H9 (cell line): Measurements from ENCODE around the gene DLX1. TPM values are rescaled to one million over a fixed set of nuclear protein-coding genes. Genes with fewer than 3 reads are reported as not detected.

Experiments
- DNase-seq: peaks from one replicate; pipeline ENCODE4 v3.0.0-alpha.2; 2017
- H2AFZ ChIP-seq: one replicate; pipeline ENCODE4 v1.6.1; 2013; ENCODE audit warnings: mild to moderate bottlenecking, low read length, control low read depth, moderate library complexity
- H2AK5ac ChIP-seq: 2 replicates; pipeline ENCODE4 v1.6.1; 2013; ENCODE audit warnings: low read length, control low read depth, mixed read lengths; ENCODE audit not compliant: insufficient read length
- H2BK120ac ChIP-seq: one replicate; pipeline ENCODE4 v1.6.1; 2013; ENCODE audit warnings: low read depth, mild to moderate bottlenecking, low read length, control low read depth, inconsistent platforms; ENCODE audit not compliant: poor library complexity, severe bottlenecking
- H2BK12ac ChIP-seq: 2 replicates; pipeline ENCODE4 v1.6.1; 2013; ENCODE audit warnings: low read length, control low read depth, mixed read lengths, low read depth; ENCODE audit not compliant: insufficient read length
- H2BK15ac ChIP-seq: 2 replicates; pipeline ENCODE4 v1.6.1; 2013; ENCODE audit warnings: low read depth, low read length, control low read depth
- H2BK20ac ChIP-seq: one replicate; pipeline ENCODE4 v1.6.1; 2013; ENCODE audit warnings: low read depth, mild to moderate bottlenecking, low read length, control low read depth, inconsistent platforms; ENCODE audit not compliant: poor library complexity, severe bottlenecking
- H2BK5ac ChIP-seq: 2 replicates; pipeline ENCODE4 v1.6.1; 2013; ENCODE audit warnings: low read length, control low read depth, mixed read lengths; ENCODE audit not compliant: insufficient read length
- H3K14ac ChIP-seq: 2 replicates; pipeline ENCODE4 v1.6.1; 2013; ENCODE audit warnings: low read length, control low read depth; ENCODE audit not compliant: insufficient read depth
- H3K18ac ChIP-seq: 2 replicates; pipeline ENCODE4 v1.6.1; 2013; ENCODE audit warnings: low read depth, mild to moderate bottlenecking, mixed read lengths, low read length, control low read depth; ENCODE audit not compliant: insufficient read length
- H3K23ac ChIP-seq: 2 replicates; pipeline ENCODE4 v1.6.1; 2013; ENCODE audit warnings: low read length, control low read depth, mixed read lengths, low read depth; ENCODE audit not compliant: insufficient read length
- H3K23me2 ChIP-seq: 2 replicates; pipeline ENCODE4 v1.6.1; 2013; ENCODE audit warnings: low read depth, mild to moderate bottlenecking, mixed read lengths, low read length, control low read depth; ENCODE audit not compliant: insufficient read length, poor library complexity, severe bottlenecking
- H3K27ac ChIP-seq: 2 replicates; pipeline ENCODE4 v1.5.1; 2013; ENCODE audit warnings: low read length, control low read depth, mixed read lengths, low read depth; ENCODE audit not compliant: insufficient read length
- H3K27me3 ChIP-seq: 2 replicates; pipeline ENCODE4 v1.6.1; 2013; ENCODE audit warnings: low read length, control low read depth, inconsistent platforms; ENCODE audit not compliant: insufficient read depth
- H3K4ac ChIP-seq: 2 replicates; pipeline ENCODE4 v1.6.1; 2013; ENCODE audit warnings: low read depth, mild to moderate bottlenecking, control low read depth, inconsistent platforms, low read length, moderate library complexity
- H3K4me1 ChIP-seq: 2 replicates; pipeline ENCODE4 v1.6.1; 2013; ENCODE audit warnings: low read length, control low read depth, inconsistent platforms; ENCODE audit not compliant: insufficient read depth
- H3K4me2 ChIP-seq: 2 replicates; pipeline ENCODE4 v1.6.1; 2013; ENCODE audit warnings: low read length, control low read depth, mixed read lengths; ENCODE audit not compliant: insufficient read length, insufficient read depth
- H3K56ac ChIP-seq: 2 replicates; pipeline ENCODE4 v1.6.1; 2013; ENCODE audit warnings: low read depth, mild to moderate bottlenecking, mixed read lengths, low read length, control low read depth; ENCODE audit not compliant: insufficient read length
- H3K79me1 ChIP-seq: 2 replicates; pipeline ENCODE4 v1.6.1; 2013; ENCODE audit warnings: low read depth, mild to moderate bottlenecking, moderate library complexity, low read length, control low read depth, inconsistent platforms; ENCODE audit not compliant: insufficient read depth, poor library complexity, severe bottlenecking
- H3K79me2 ChIP-seq: 2 replicates; pipeline ENCODE4 v1.6.1; 2013; ENCODE audit warnings: low read length, control low read depth, inconsistent platforms; ENCODE audit not compliant: insufficient read depth
- H3K9ac ChIP-seq: 2 replicates; pipeline ENCODE4 v1.6.1; 2013; ENCODE audit warnings: low read length, control low read depth, mixed read lengths; ENCODE audit not compliant: insufficient read length; ENCODE audit errors: extremely low read depth
- H3K9me3 ChIP-seq: one replicate; pipeline ENCODE4 v1.6.1; 2013; ENCODE audit warnings: low read depth, low read length, inconsistent platforms; ENCODE audit not compliant: control insufficient read depth
- H3T11ph ChIP-seq: one replicate; pipeline ENCODE4 v1.6.1; 2013; ENCODE audit warnings: mild to moderate bottlenecking, low read length, control low read depth, inconsistent platforms
- H4K20me1 ChIP-seq: one replicate; pipeline ENCODE4 v1.6.1; 2013; ENCODE audit not compliant: control insufficient read depth, insufficient read length, insufficient read depth
- H4K5ac ChIP-seq: 2 replicates; pipeline ENCODE4 v1.6.1; 2013; ENCODE audit warnings: low read depth, mild to moderate bottlenecking, mixed read lengths, low read length, control low read depth; ENCODE audit not compliant: insufficient read length
- H4K8ac ChIP-seq: replicated peaks from 2 replicates; pipeline ENCODE4 v1.6.1; 2013; ENCODE audit warnings: low read length, control low read depth, mixed read lengths, low read depth; ENCODE audit not compliant: insufficient read length
- H4K91ac ChIP-seq: 2 replicates; pipeline ENCODE4 v1.6.1; 2013; ENCODE audit warnings: low read depth, mild to moderate bottlenecking, moderate library complexity, mixed read lengths, low read length, control low read depth; ENCODE audit not compliant: insufficient read length
- H3K27ac Mint-ChIP-seq, 3 experiments: 2 replicates in 2 of 3; 3 replicates in 1 of 3; pipeline ENCODE4 v1.8.0; 2020 to 2021; ENCODE audit warnings: mixed read lengths in 3 of 3, mild to moderate bottlenecking in 1 of 3, moderate library complexity in 1 of 3
- H3K27me3 Mint-ChIP-seq: 2 replicates; pipeline ENCODE4 v1.8.0; 2021; ENCODE audit warnings: low read depth, mild to moderate bottlenecking, moderate library complexity, mixed read lengths
- H3K36me3 Mint-ChIP-seq, 3 experiments: 2 replicates in 2 of 3; 3 replicates in 1 of 3; pipeline ENCODE4 v1.8.0; 2020 to 2021; ENCODE audit warnings: low read depth in 3 of 3, mixed read lengths in 3 of 3; ENCODE audit not compliant: insufficient read depth in 1 of 3
- H3K4me1 Mint-ChIP-seq, 2 experiments: 2 replicates each; pipeline ENCODE4 v1.8.0; 2020; ENCODE audit warnings: mixed read lengths in 2 of 2
- H3K4me3 Mint-ChIP-seq, 2 experiments: 2 replicates in 1 of 2; 3 replicates in 1 of 2; pipeline ENCODE4 v1.8.0; 2020 to 2021; ENCODE audit warnings: mild to moderate bottlenecking in 2 of 2, mixed read lengths in 2 of 2, moderate library complexity in 1 of 2
- H3K9me3 Mint-ChIP-seq, 2 experiments: 2 replicates in 1 of 2; 3 replicates in 1 of 2; pipeline ENCODE4 v1.8.0; 2020; ENCODE audit warnings: mild to moderate bottlenecking in 2 of 2, mixed read lengths in 2 of 2, moderate library complexity in 1 of 2
- CTCF ChIP-seq: fragments of 200-600 bp; sonication (generic); conservative IDR thresholded peaks from 3 replicates; pipeline ENCODE4 v1.8.0; 2021; ENCODE audit warnings: antibody characterized with exemption, mild to moderate bottlenecking
- WGBS: extraction: QIAGEN DNeasy Blood & Tissue Kit; methylation state at CpG from one replicate; pipeline ENCODE4 v1.1.7; 2013; ENCODE audit warnings: missing lambda C conversion rate, low lambda C conversion rate, mixed read lengths; ENCODE audit not compliant: insufficient read length; ENCODE audit errors: extremely low coverage; 5-methylcytosine and 5-hydroxymethylcytosine counted together
- total RNA-seq: library from RNA; stranded (reverse); gene quantifications from 2 replicates; pipeline ENCODE4 v1.2.1, GENCODE V29; 2021

The DLX1 gene
- total RNA-seq, 1 experiment from 2014 or later = not detected

GRCh38 chr2:172108587-172108930, 23.3 kb downstream of the DLX1 start:
- H4K91ac ChIP-seq = no peak overlapping the region
- H3K27me3 ChIP-seq = peaks cover 61% of the 10 kb centered on the region
- H3K4me3 Mint-ChIP-seq = peak overlapping the region in 1 of 2 experiments; percentile 50; a peak in 1 of 5 replicates

More at GRCh38 chr2:172108587-172108930, 23.3 kb downstream of the DLX1 start:
- no peak overlapping the region for H3K27ac ChIP-seq
- H3K9ac ChIP-seq = no peak overlapping the region
- WGBS = no CpG with 5 or more reads among the region's 8 CpGs
- no peak overlapping the region for H2BK20ac ChIP-seq
- H2BK5ac ChIP-seq = no peak overlapping the region
- H3K56ac ChIP-seq = no peak overlapping the region
- DNase-seq = no peak
- TF ChIP-seq CTCF = no peak
- no peak overlapping the region for H2BK120ac ChIP-seq
- H3K4me1 Mint-ChIP-seq = peaks cover 22 to 40% of the 10 kb centered on the region in 2 experiments
- no peak overlapping the region for H3T11ph ChIP-seq
- H3K36me3 Mint-ChIP-seq = no peaks in the 10 kb centered on the region
- peaks cover 11% of the 10 kb centered on the region for H3K23me2 ChIP-seq
- H4K20me1 ChIP-seq = no peaks in the 10 kb centered on the region
- no peak overlapping the region for H3K23ac ChIP-seq
- peaks cover 2 to 9% of the 10 kb centered on the region in 2 experiments; a peak in 3 of 5 replicates for H3K9me3 Mint-ChIP-seq
- H3K4me2 ChIP-seq = no peak overlapping the region
- H3K4me1 ChIP-seq = no peaks in the 10 kb centered on the region; the same call in 1 of the 2 replicates
- no peak overlapping the region for H4K8ac ChIP-seq
- H3K27ac Mint-ChIP-seq = no peak overlapping the region
- H3K79me1 ChIP-seq = no peaks in the 10 kb centered on the region
- H2BK15ac ChIP-seq = no peak overlapping the region
- H4K5ac ChIP-seq = no peak overlapping the region
- no peaks in the 10 kb centered on the region for H3K79me2 ChIP-seq
- no peak overlapping the region for H2AK5ac ChIP-seq
- no peak overlapping the region for H3K18ac ChIP-seq
- no peak overlapping the region for H2BK12ac ChIP-seq
- no peaks in the 10 kb centered on the region for H3K9me3 ChIP-seq
- no peak overlapping the region for H3K14ac ChIP-seq
- H3K27me3 Mint-ChIP-seq = peaks cover 65% of the 10 kb centered on the region
- no peak overlapping the region for H2AFZ ChIP-seq
- H3K4ac ChIP-seq = no peak overlapping the region
